MCF 10A (cell line): ENCODE measurements around the gene STK38L. TPM values are rescaled to one million over a fixed set of nuclear protein-coding genes. Genes with fewer than 3 reads are reported as not detected.

Experiments used
- BruUV-seq: library from RNA; stranded (reverse); fragments of 400-500 nt; replicated peaks from 2 replicates; lab custom pipeline; 2021; lab: Mats Ljungman, UMichigan
- CTCF ChIA-PET: fragments of 300-600 bp; sonication (Branson Sonifier 250); formaldehyde crosslinking; extraction: SDS; loops from one replicate; lab custom pipeline; 2021; ENCODE audit warnings: antibody characterized with exemption, inconsistent platforms; lab: Yijun Ruan, JAX
- POLR2A ChIA-PET: fragments of 300-600, 350-650 bp; sonication (Branson Sonifier 250); formaldehyde crosslinking; extraction: SDS; loops from one replicate; lab custom pipeline; 2020; ENCODE audit warnings: antibody characterized with exemption, inconsistent platforms; lab: Yijun Ruan, JAX
- DNase-seq: peaks from one replicate; pipeline ENCODE4 v3.0.0-alpha.2; 2018; ENCODE audit not compliant: unreplicated experiment
- H3K27ac Mint-ChIP-seq: one replicate; pipeline ENCODE4 v1.8.0; 2022; ENCODE audit warnings: mild to moderate bottlenecking, low read depth, mixed read lengths; ENCODE audit not compliant: unreplicated experiment
- H3K27me3 Mint-ChIP-seq: one replicate; pipeline ENCODE4 v1.8.0; 2022; ENCODE audit warnings: mixed read lengths; ENCODE audit not compliant: insufficient read depth, unreplicated experiment
- H3K36me3 Mint-ChIP-seq: one replicate; pipeline ENCODE4 v1.8.0; 2022; ENCODE audit warnings: mild to moderate bottlenecking, moderate library complexity, mixed read lengths; ENCODE audit not compliant: insufficient read depth, unreplicated experiment
- H3K4me1 Mint-ChIP-seq: one replicate; pipeline ENCODE4 v1.8.0; 2022; ENCODE audit warnings: mixed read lengths; ENCODE audit not compliant: insufficient read depth, unreplicated experiment
- H3K4me3 Mint-ChIP-seq: one replicate; pipeline ENCODE4 v1.8.0; 2022; ENCODE audit warnings: mild to moderate bottlenecking, moderate library complexity, mixed read lengths; ENCODE audit not compliant: unreplicated experiment
- H3K9me3 Mint-ChIP-seq: one replicate; pipeline ENCODE4 v1.8.0; 2022; ENCODE audit warnings: mixed read lengths; ENCODE audit not compliant: unreplicated experiment
- CTCF ChIP-seq: fragments of 200-600 bp; IDR thresholded peaks from one replicate; pipeline ENCODE4 v1.8.0; 2022; ENCODE audit warnings: antibody characterized with exemption, mild to moderate bottlenecking; ENCODE audit not compliant: unreplicated experiment
- intact Hi-C: fragments of 100-400 bp; cut with micrococcal nuclease; formaldehyde crosslinking; loops from 2 replicates; pipeline ENCODE4 v1.14.1; 2022
- total RNA-seq: library from RNA; stranded (reverse); gene quantifications from 2 replicates; pipeline ENCODE4 v1.2.3, GENCODE V29; 2022

The STK38L gene
- total RNA-seq, 1 experiment from 2014 or later, result 18.1 TPM

GRCh38 chr12:27274706-27275105 is 30.6 kb downstream of the STK38L start:
- no peak overlapping the region for H3K27ac Mint-ChIP-seq
- H3K36me3 Mint-ChIP-seq, result no peaks in the 10 kb centered on the region
- no peaks in the 10 kb centered on the region for H3K27me3 Mint-ChIP-seq
- CTCF ChIA-PET, result no interaction called here
- H3K4me1 Mint-ChIP-seq, result peaks cover 6% of the 10 kb centered on the region
- intact Hi-C loops, result no loop called here
- DNase-seq, result no peak
- no peak for TF ChIP-seq CTCF
- H3K4me3 Mint-ChIP-seq, result no peak overlapping the region
- POLR2A ChIA-PET, result interaction anchor here (0.9 kb wide), 1 partner anchor 11 kb away, joined by 3 read pairs; no protein-coding TSS in a partner anchor
- no peaks in the 10 kb centered on the region for H3K9me3 Mint-ChIP-seq
- no TSS peak for BruUV-seq

- DNase-seq, result no peak
- CTCF ChIA-PET, result no interaction called here
- Mint-ChIP-seq H3K27ac (no peak overlapping the region), H3K4me3 (no peak overlapping the region), H3K36me3 (no peaks in the 10 kb centered on the region), H3K4me1 (peaks cover 6% of the 10 kb centered on the region), H3K9me3 (no peaks in the 10 kb centered on the region), H3K27me3 (no peaks in the 10 kb centered on the region)
- POLR2A ChIA-PET, result no interaction called here
- TF ChIP-seq CTCF, result no peak
- no TSS peak for BruUV-seq
- intact Hi-C loops, result no loop called here
These were observed 32.2 kb downstream of the STK38L start for GRCh38 chr12:27276275-27276674.

DNA sequence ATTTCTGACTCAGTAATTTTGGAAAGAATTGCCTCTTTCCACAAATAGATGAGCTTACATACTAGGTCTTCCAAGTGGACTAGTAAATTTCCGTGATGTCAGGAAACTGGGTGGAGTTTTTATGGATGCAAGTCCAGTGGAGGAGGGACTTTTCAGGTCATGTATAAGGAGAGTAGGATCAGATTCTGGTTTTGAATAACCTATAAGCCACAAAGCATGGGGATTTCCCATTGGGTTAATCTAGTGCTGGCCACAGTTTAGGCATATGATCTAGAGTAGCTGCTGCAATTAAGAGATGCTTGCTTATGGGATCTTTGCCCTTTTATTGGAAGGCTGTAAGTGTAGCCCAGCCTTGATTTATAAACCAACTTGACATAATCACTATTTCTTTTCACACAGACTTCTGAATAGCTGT is 33.8 kb downstream of the STK38L start:
- ChIA-PET CTCF (no interaction called here), POLR2A (interaction anchor here (0.6 to 1.5 kb wide), 4 partner anchors 10 to 253 kb away, joined by 3 to 5 read pairs (median 4); partner anchors contain the start of gene STK38L)
- no peak for TF ChIP-seq CTCF
- Mint-ChIP-seq H3K4me1 (peaks cover 6% of the 10 kb centered on the region), H3K36me3 (no peaks in the 10 kb centered on the region), H3K27ac (no peak overlapping the region), H3K9me3 (no peaks in the 10 kb centered on the region), H3K27me3 (no peaks in the 10 kb centered on the region), H3K4me3 (no peak overlapping the region)
- BruUV-seq, result no TSS peak
- DNase-seq, result peak; percentile 80
- intact Hi-C loops, result no loop called here

DNA sequence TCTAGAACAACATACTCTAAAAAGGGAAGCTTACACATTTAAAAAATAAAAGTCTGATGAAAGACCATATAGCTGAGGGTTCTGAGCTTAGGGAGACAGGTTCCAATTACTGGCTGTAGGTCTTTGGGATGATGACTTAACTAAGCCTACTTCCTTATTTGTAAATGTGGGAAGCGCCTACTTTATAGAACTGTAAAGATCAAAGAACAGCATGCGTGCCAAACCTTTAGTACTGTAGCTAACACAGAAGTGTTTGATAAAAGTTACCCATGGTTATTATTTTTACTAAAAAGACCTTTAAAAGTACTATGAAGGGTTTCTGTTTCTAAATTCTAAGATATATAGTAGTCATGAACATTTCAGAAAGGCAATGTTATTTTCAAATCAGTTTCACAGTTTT is 35.7 kb downstream of the STK38L start:
- no peaks in the 10 kb centered on the region for H3K36me3 Mint-ChIP-seq
- BruUV-seq, result no TSS peak
- no peak for TF ChIP-seq CTCF
- H3K9me3 Mint-ChIP-seq, result no peaks in the 10 kb centered on the region
- H3K27me3 Mint-ChIP-seq, result no peaks in the 10 kb centered on the region
- H3K4me3 Mint-ChIP-seq, result no peak overlapping the region
- CTCF ChIA-PET, result interaction anchor here (0.6 to 1.2 kb wide), 3 partner anchors 8 to 425 kb away, joined by 3 read pairs; no protein-coding TSS in a partner anchor
- H3K27ac Mint-ChIP-seq, result no peak overlapping the region
- intact Hi-C loops, result no loop called here
- peaks cover 10% of the 10 kb centered on the region for H3K4me1 Mint-ChIP-seq
- no peak for DNase-seq
- POLR2A ChIA-PET, result interaction anchor here (0.9 to 1.0 kb wide), 2 partner anchors 36 to 344 kb away, joined by 3 to 4 read pairs; partner anchors contain the start of gene STK38L
